K562 (cell line): ENCODE measurements around the gene FANCF. TPM values are rescaled to one million over a fixed set of nuclear protein-coding genes. Genes with fewer than 3 reads are reported as not detected.

ENCODE experiments used
- ATAC-seq: fragments of 200-7000 bp; cut with Tn5 transposase; 3 replicates; pipeline ENCODE4 v1.9.1; 2020; ENCODE audit warnings: moderate library complexity
- BruUV-seq: library from RNA; stranded (reverse); fragments of 400-500 nt; replicated peaks from 2 replicates; lab custom pipeline; 2021; lab: Mats Ljungman, UMichigan
- CTCF ChIA-PET: fragments of 300-600 bp; formaldehyde crosslinking; extraction: SDS; loops from one replicate; lab custom pipeline; 2021; ENCODE audit warnings: low intra/inter-chr PET ratio; lab: Yijun Ruan, JAX
- POLR2A ChIA-PET: fragments of 300-600, 350-650 bp; sonication (Branson Sonifier 250); formaldehyde crosslinking; extraction: SDS; loops from one replicate; lab custom pipeline; 2021; ENCODE audit warnings: antibody characterized with exemption, inconsistent platforms; lab: Yijun Ruan, JAX
- DNase-seq, 4 experiments: peaks; one replicate each; pipeline versions ENCODE4 v3.0.0 to v3.0.0-alpha.2; 2011 to 2018; ENCODE audit warnings: low spot score in 3 of 4, mixed read lengths in 3 of 4; ENCODE audit errors: extremely low read depth in 1 of 4
- FAIRE-seq: peaks from 2 replicates; lab custom pipeline; 2011; peaks lifted over from hg19 to GRCh38; lab: Jason Lieb, UNC
- H2AFZ ChIP-seq: 2 replicates; pipeline ENCODE4 v1.6.0; 2011; ENCODE audit warnings: low read depth, low read length, control low read depth, inconsistent platforms
- H3K27ac ChIP-seq: fragments of 200-600 bp; 3 replicates; pipeline ENCODE4 v1.8.0; 2011; ENCODE audit warnings: low read depth, mild to moderate bottlenecking, control low read depth, inconsistent platforms, low read length, moderate library complexity, mixed read lengths; ENCODE audit errors: extremely low read depth
- H3K27me3 ChIP-seq, 2 experiments: fragments of 300-600 bp in 1 of 2; 2 replicates in 1 of 2; 3 replicates in 1 of 2; pipeline versions ENCODE4 v1.6.0 to v1.8.0; 2011; ENCODE audit warnings: inconsistent platforms in 2 of 2, low read length in 2 of 2, mild to moderate bottlenecking in 1 of 2, mixed read lengths in 1 of 2, moderate library complexity in 1 of 2; ENCODE audit not compliant: control insufficient read depth in 2 of 2, insufficient read depth in 2 of 2
- H3K36me3 ChIP-seq: fragments of 300-600 bp; 3 replicates; pipeline ENCODE4 v1.8.0; 2011; ENCODE audit warnings: mild to moderate bottlenecking, low read length, inconsistent platforms; ENCODE audit not compliant: control insufficient read depth, insufficient read depth
- H3K4me1 ChIP-seq, 2 experiments: fragments of 200-600 bp in 1 of 2; replicated peaks in 1 of 2; 2 replicates in 1 of 2; 3 replicates in 1 of 2; pipeline versions ENCODE4 v1.5.1 to v1.8.0; 2011; ENCODE audit warnings: inconsistent platforms in 2 of 2, low read length in 2 of 2, mild to moderate bottlenecking in 1 of 2, mixed read lengths in 1 of 2, moderate library complexity in 1 of 2; ENCODE audit not compliant: control insufficient read depth in 2 of 2, insufficient read depth in 2 of 2
- H3K4me2 ChIP-seq: 2 replicates; pipeline ENCODE4 v1.6.1; 2011; ENCODE audit warnings: low read length, control low read depth, inconsistent platforms, mixed read lengths; ENCODE audit not compliant: insufficient read depth
- H3K4me3 ChIP-seq: fragments of 200-600 bp; sonication (generic), shearing (Covaris generic); 2 replicates; pipeline ENCODE4 v1.5.1; 2016; ENCODE audit warnings: control low read depth, inconsistent platforms
- H3K79me2 ChIP-seq: fragments of 200-600 bp; 3 replicates; pipeline ENCODE4 v1.8.0; 2011; ENCODE audit warnings: low read length, inconsistent platforms; ENCODE audit not compliant: control insufficient read depth, insufficient read depth
- H3K9ac ChIP-seq, 2 experiments: 2 replicates each; pipeline versions ENCODE4 v1.6.0 to v1.6.1; 2011; ENCODE audit warnings: low read depth in 2 of 2, low read length in 2 of 2, control low read depth in 1 of 2, inconsistent platforms in 1 of 2, mild to moderate bottlenecking in 1 of 2, mixed read lengths in 1 of 2; ENCODE audit not compliant: insufficient read depth in 1 of 2
- H3K9me1 ChIP-seq: one replicate; pipeline ENCODE4 v1.6.0; 2011; ENCODE audit warnings: inconsistent platforms, mild to moderate bottlenecking, low read length, moderate library complexity; ENCODE audit not compliant: control insufficient read depth, insufficient read depth
- H3K9me3 ChIP-seq: replicated peaks from 2 replicates; pipeline ENCODE4 v1.5.1; 2011; ENCODE audit warnings: low read depth, low read length, inconsistent platforms; ENCODE audit not compliant: control insufficient read depth, insufficient read depth
- H4K20me1 ChIP-seq: replicated peaks from 2 replicates; pipeline ENCODE4 v1.6.1; 2011; ENCODE audit warnings: low read length, inconsistent platforms, mixed read lengths; ENCODE audit not compliant: control insufficient read depth, insufficient read depth
- EP300 ChIP-seq: IDR thresholded peaks from 2 replicates; pipeline ENCODE4 v1.6.1; 2012; ENCODE audit warnings: low read length, improper control_type of control experiment
- SAP30 ChIP-seq: fragments of 200-600 bp; sonication (generic); IDR thresholded peaks from 2 replicates; pipeline ENCODE4 v1.6.1; 2012; ENCODE audit warnings: borderline replicate concordance, low read depth, mild to moderate bottlenecking, moderate library complexity, low read length, control low read depth, inconsistent platforms; ENCODE audit not compliant: insufficient read depth, poor library complexity, severe bottlenecking
- SRSF9 ChIP-seq: fragments of 200-400 bp; formaldehyde crosslinking; IDR thresholded peaks from 2 replicates; pipeline ENCODE4 v1.6.1; 2017; ENCODE audit warnings: low read depth, low read length, borderline replicate concordance
- YY1 ChIP-seq, 3 experiments: IDR thresholded peaks; 2 replicates each; pipeline ENCODE4 v1.6.1; 2011; ENCODE audit warnings: low read length in 2 of 3, mild to moderate bottlenecking in 2 of 3, moderate library complexity in 2 of 3, borderline replicate concordance in 1 of 3, control low read depth in 1 of 3, low read depth in 1 of 3; ENCODE audit not compliant: insufficient read depth in 3 of 3, insufficient replicate concordance in 2 of 3, control insufficient read depth in 1 of 3, insufficient read length in 1 of 3; ENCODE audit errors: extremely low read depth in 1 of 3
- ZBTB17 ChIP-seq: fragments of 450-650 bp; formaldehyde crosslinking; IDR thresholded peaks from 2 replicates; pipeline ENCODE4 v1.4.0; 2020; ENCODE audit warnings: mild to moderate bottlenecking
- WGBS: fragments of 100-300 bp; shearing (Covaris generic); methylation state at CpG from one replicate; pipeline ENCODE4 v1.1.6; 2016; ENCODE audit warnings: low coverage, mixed read lengths; ENCODE audit not compliant: insufficient coverage; ENCODE audit errors: missing lambda C conversion rate; 5-methylcytosine and 5-hydroxymethylcytosine counted together
- in situ Hi-C: fragments of 300-500 bp; cut with MboI; formaldehyde crosslinking; loops from 4 replicates; pipeline ENCODE4 v1.15.0; 2018; ENCODE audit warnings: inconsistent platforms, mixed read lengths
- intact Hi-C: fragments of 100-400 bp; cut with micrococcal nuclease; formaldehyde crosslinking; loops from 2 replicates; pipeline ENCODE4 v1.14.2; 2022
- polyA plus RNA-seq, 8 experiments: library from polyadenylated mRNA; depleted of rRNA in 4 of 8; stranded (reverse) in 5 of 8; unstranded in 3 of 8; fragments of >200 nt; fragmentation: Nextera tagmentation in 2 of 8; fragmentation: Illumina TruSeq in 1 of 8; extraction: Ambion mirVana in 2 of 8; extraction: Trizol in 1 of 8; gene quantifications; 2 replicates each; pipeline versions ENCODE4 v1.2.1 to v1.2.3, GENCODE V29; 2011 to 2014; ENCODE audit warnings: inconsistent platforms in 1 of 8, missing spikeins in 1 of 8
- total RNA-seq, 7 experiments: library from RNA; depleted of rRNA in 6 of 7; stranded (reverse); fragments of >200 nt in 6 of 7; fragmentation: Illumina TruSeq in 2 of 7; extraction: Trizol in 2 of 7; gene quantifications; 2 replicates each; pipeline versions ENCODE4 v1.2.1 to v1.2.3, GENCODE V29; 2011 to 2021; ENCODE audit warnings: low replicate concordance in 1 of 7
- TF ChIP-seq, protein P1 (sequence below): fragments of 450-650 bp; conservative IDR thresholded peaks from 2 replicates; pipeline ENCODE4 v1.6.1; 2016; ENCODE audit warnings: missing genetic modification characterization, low read depth, mild to moderate bottlenecking, control low read depth, missing compliant biosample characterization
- TF ChIP-seq, protein P2 (sequence below): IDR thresholded peaks from 3 replicates; pipeline ENCODE4 v1.6.1; 2011; ENCODE audit warnings: borderline replicate concordance, mild to moderate bottlenecking, moderate library complexity; ENCODE audit not compliant: insufficient read length; ENCODE audit errors: extremely low read depth
- TF ChIP-seq, protein P3 (sequence below): fragments of 450-650 bp; formaldehyde crosslinking; IDR thresholded peaks from 2 replicates; pipeline ENCODE4 v1.4.0; 2022; ENCODE audit warnings: missing genetic modification characterization
- TF ChIP-seq, protein P4 (sequence below): fragments of 250-450 bp; sonication (Bioruptor Pico); IDR thresholded peaks from 2 replicates; pipeline ENCODE4 v1.5.0; 2020; ENCODE audit warnings: mild to moderate bottlenecking, borderline replicate concordance

The FANCF gene
- total and polyA plus RNA-seq, 9 of the 15 experiments (the other 6 are each of a cell fraction or from before 2014, with no cell fraction given) = 0.99 to 10.3 (median 7.5) TPM

DNA sequence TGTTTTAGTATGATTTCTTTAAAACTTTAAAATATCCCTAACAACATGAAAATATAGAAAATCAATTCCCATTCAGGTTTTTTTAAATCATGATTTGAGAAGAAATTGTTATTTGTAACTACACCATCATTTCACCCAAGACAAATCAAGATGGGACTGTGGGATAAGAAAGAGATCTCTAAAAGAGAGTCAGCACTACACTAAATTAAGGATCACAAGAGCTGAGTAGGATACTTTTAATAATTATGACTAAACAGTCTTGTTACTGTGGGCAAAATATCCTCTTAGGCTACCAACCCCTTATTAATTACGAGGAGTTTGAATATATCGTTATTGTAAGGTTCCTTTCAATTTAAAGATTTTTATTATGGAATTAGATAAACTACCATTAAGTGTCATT is 43.7 kb upstream of the FANCF start:
- ATAC-seq (no peak), FAIRE-seq (no peak), DNase-seq (no peak)
- no TSS peak for BruUV-seq
- Histone ChIP-seq H4K20me1 (no peaks in the 10 kb centered on the region; the same call in 1 of the 2 replicates), H3K79me2 (no peaks in the 10 kb centered on the region), H2AFZ (no peak overlapping the region), H3K4me1 (peaks cover 0 to 5% of the 10 kb centered on the region in 2 experiments; a peak in 2 of 5 replicates), H3K9me1 (no peaks in the 10 kb centered on the region), H3K36me3 (no peaks in the 10 kb centered on the region), H3K9me3 (no peaks in the 10 kb centered on the region), H3K4me3 (no peak overlapping the region), H3K4me2 (no peak overlapping the region), H3K27me3 (peaks cover 0 to 8% of the 10 kb centered on the region in 2 experiments; a peak in 2 of 5 replicates), H3K27ac (no peak overlapping the region), H3K9ac (no peak overlapping the region)
- 0% methylated on average over 2 of the region's 2 CpGs for whole genome bisulfite sequencing
- POLR2A ChIA-PET = no interaction called here
- intact Hi-C loops (no loop called here), in situ Hi-C loops (no loop called here)
- CTCF ChIA-PET = no interaction called here
- no peak for TF ChIP-seq YY1 (IDR thresholded peaks at IDR 0.05; ENCODE audit: borderline replicate concordance in 1 of 3, control insufficient read depth in 1 of 3, extremely low read depth in 1 of 3, insufficient read depth in 3 of 3, insufficient read length in 1 of 3, insufficient replicate concordance in 2 of 3, low read depth in 1 of 3, low read length in 2 of 3)
- TF ChIP-seq ZBTB17 (CRISPR knock-in tag) = no peak
- no peak for TF ChIP-seq SAP30
- TF ChIP-seq, protein P1, sequence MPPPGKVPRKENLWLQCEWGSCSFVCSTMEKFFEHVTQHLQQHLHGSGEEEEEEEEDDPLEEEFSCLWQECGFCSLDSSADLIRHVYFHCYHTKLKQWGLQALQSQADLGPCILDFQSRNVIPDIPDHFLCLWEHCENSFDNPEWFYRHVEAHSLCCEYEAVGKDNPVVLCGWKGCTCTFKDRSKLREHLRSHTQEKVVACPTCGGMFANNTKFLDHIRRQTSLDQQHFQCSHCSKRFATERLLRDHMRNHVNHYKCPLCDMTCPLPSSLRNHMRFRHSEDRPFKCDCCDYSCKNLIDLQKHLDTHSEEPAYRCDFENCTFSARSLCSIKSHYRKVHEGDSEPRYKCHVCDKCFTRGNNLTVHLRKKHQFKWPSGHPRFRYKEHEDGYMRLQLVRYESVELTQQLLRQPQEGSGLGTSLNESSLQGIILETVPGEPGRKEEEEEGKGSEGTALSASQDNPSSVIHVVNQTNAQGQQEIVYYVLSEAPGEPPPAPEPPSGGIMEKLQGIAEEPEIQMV (tag) = no peak
- no peak for TF ChIP-seq SRSF9
- TF ChIP-seq EP300 = no peak
- TF ChIP-seq, protein P2, sequence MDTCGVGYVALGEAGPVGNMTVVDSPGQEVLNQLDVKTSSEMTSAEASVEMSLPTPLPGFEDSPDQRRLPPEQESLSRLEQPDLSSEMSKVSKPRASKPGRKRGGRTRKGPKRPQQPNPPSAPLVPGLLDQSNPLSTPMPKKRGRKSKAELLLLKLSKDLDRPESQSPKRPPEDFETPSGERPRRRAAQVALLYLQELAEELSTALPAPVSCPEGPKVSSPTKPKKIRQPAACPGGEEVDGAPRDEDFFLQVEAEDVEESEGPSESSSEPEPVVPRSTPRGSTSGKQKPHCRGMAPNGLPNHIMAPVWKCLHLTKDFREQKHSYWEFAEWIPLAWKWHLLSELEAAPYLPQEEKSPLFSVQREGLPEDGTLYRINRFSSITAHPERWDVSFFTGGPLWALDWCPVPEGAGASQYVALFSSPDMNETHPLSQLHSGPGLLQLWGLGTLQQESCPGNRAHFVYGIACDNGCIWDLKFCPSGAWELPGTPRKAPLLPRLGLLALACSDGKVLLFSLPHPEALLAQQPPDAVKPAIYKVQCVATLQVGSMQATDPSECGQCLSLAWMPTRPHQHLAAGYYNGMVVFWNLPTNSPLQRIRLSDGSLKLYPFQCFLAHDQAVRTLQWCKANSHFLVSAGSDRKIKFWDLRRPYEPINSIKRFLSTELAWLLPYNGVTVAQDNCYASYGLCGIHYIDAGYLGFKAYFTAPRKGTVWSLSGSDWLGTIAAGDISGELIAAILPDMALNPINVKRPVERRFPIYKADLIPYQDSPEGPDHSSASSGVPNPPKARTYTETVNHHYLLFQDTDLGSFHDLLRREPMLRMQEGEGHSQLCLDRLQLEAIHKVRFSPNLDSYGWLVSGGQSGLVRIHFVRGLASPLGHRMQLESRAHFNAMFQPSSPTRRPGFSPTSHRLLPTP = no peak
- TF ChIP-seq, protein P3, sequence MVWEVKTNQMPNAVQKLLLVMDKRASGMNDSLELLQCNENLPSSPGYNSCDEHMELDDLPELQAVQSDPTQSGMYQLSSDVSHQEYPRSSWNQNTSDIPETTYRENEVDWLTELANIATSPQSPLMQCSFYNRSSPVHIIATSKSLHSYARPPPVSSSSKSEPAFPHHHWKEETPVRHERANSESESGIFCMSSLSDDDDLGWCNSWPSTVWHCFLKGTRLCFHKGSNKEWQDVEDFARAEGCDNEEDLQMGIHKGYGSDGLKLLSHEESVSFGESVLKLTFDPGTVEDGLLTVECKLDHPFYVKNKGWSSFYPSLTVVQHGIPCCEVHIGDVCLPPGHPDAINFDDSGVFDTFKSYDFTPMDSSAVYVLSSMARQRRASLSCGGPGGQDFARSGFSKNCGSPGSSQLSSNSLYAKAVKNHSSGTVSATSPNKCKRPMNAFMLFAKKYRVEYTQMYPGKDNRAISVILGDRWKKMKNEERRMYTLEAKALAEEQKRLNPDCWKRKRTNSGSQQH (CRISPR knock-in tag) = no peak
- TF ChIP-seq, protein P4, sequence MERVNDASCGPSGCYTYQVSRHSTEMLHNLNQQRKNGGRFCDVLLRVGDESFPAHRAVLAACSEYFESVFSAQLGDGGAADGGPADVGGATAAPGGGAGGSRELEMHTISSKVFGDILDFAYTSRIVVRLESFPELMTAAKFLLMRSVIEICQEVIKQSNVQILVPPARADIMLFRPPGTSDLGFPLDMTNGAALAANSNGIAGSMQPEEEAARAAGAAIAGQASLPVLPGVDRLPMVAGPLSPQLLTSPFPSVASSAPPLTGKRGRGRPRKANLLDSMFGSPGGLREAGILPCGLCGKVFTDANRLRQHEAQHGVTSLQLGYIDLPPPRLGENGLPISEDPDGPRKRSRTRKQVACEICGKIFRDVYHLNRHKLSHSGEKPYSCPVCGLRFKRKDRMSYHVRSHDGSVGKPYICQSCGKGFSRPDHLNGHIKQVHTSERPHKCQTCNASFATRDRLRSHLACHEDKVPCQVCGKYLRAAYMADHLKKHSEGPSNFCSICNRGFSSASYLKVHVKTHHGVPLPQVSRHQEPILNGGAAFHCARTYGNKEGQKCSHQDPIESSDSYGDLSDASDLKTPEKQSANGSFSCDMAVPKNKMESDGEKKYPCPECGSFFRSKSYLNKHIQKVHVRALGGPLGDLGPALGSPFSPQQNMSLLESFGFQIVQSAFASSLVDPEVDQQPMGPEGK (CRISPR knock-in tag) = no peak
